ENCODE results near the gene LIMA1.

LIMA1 gene

GRCh38 chr12:50186681-50187080, 96.6 kb downstream of the LIMA1 start:
- no peak for DNase-seq
- TF ChIP-seq POLR2A (IDR thresholded peaks at IDR 0.05; ENCODE audit: low read length) (no peak), GATA1 (IDR thresholded peaks at IDR 0.05; ENCODE audit: low read depth, low read length) (no peak)

- TF ChIP-seq POLR2A (IDR thresholded peaks at IDR 0.05; ENCODE audit: low read length) = no peak
- no peak for TF ChIP-seq GATA1 (IDR thresholded peaks at IDR 0.05; ENCODE audit: low read depth, low read length)
- DNase-seq = no peak
Measured at GRCh38 chr12:50185970-50186663, 97.2 kb downstream of the LIMA1 start.

- no peak for DNase-seq
- TF ChIP-seq GATA1 (IDR thresholded peaks at IDR 0.05; ENCODE audit: low read depth, low read length) (no peak), POLR2A (IDR thresholded peaks at IDR 0.05; ENCODE audit: low read length) (no peak)
Measured at GRCh38 chr12:50185301-50185895, 97.9 kb downstream of the LIMA1 start.

- TF ChIP-seq GATA1 (IDR thresholded peaks at IDR 0.05; ENCODE audit: low read depth, low read length) (no peak), POLR2A (IDR thresholded peaks at IDR 0.05; ENCODE audit: low read length) (no peak)
- no peak for DNase-seq
Measured at GRCh38 chr12:50184261-50184660, 99.1 kb downstream of the LIMA1 start.

- DNase-seq = peak in 1 of 2 experiments; percentile 12
- no peak for TF ChIP-seq POLR2A (IDR thresholded peaks at IDR 0.05; ENCODE audit: low read length)
- TF ChIP-seq GATA1 (IDR thresholded peaks at IDR 0.05; ENCODE audit: low read depth, low read length) = no peak
Measured at GRCh38 chr12:50182461-50182860, 100.9 kb downstream of the LIMA1 start.

GRCh38 chr12:50181691-50182090, 101.6 kb downstream of the LIMA1 start:
- no peak for DNase-seq
- TF ChIP-seq POLR2A (IDR thresholded peaks at IDR 0.05; ENCODE audit: low read length) = no peak

GRCh38 chr12:50175716-50176026, 107.6 kb downstream of the LIMA1 start:
- DNase-seq = no peak
- TF ChIP-seq POLR2A (IDR thresholded peaks at IDR 0.05; ENCODE audit: low read length) = no peak
- TF ChIP-seq GATA1 (IDR thresholded peaks at IDR 0.05; ENCODE audit: low read depth, low read length) = no peak

GRCh38 chr12:50174971-50175715, 108.2 kb downstream of the LIMA1 start:
- TF ChIP-seq GATA1 (IDR thresholded peaks at IDR 0.05; ENCODE audit: low read depth, low read length) = no peak
- TF ChIP-seq POLR2A (IDR thresholded peaks at IDR 0.05; ENCODE audit: low read length) = no peak
- peak; percentile 74 to 88 for DNase-seq

GRCh38 chr12:50167049-50167828, 116.1 kb downstream of the LIMA1 start, which contains the start of gene CERS5:
Gene CERS5, minus strand, starts transcription at chr12:50167369. Its CDS starts 72 bp downstream, at chr12:50167297.
- TF ChIP-seq POLR2A (IDR thresholded peaks at IDR 0.05; ENCODE audit: low read length) (peak; percentile 66), GATA1 (IDR thresholded peaks at IDR 0.05; ENCODE audit: low read depth, low read length) (no peak)
- DNase-seq = peak; percentile 98

GRCh38 chr12:50166799-50167048, 116.6 kb downstream of the LIMA1 start:
- TF ChIP-seq POLR2A (IDR thresholded peaks at IDR 0.05; ENCODE audit: low read length) (no peak), GATA1 (IDR thresholded peaks at IDR 0.05; ENCODE audit: low read depth, low read length) (no peak)
- DNase-seq = no peak

GRCh38 chr12:50164963-50165362, 118.4 kb downstream of the LIMA1 start:
- DNase-seq = no peak
- TF ChIP-seq GATA1 (IDR thresholded peaks at IDR 0.05; ENCODE audit: low read depth, low read length) (no peak), POLR2A (IDR thresholded peaks at IDR 0.05; ENCODE audit: low read length) (no peak)

GRCh38 chr12:50162230-50162629, 121.1 kb downstream of the LIMA1 start:
- TF ChIP-seq POLR2A (IDR thresholded peaks at IDR 0.05; ENCODE audit: low read length) (no peak), GATA1 (IDR thresholded peaks at IDR 0.05; ENCODE audit: low read depth, low read length) (no peak)
- no peak for DNase-seq

GRCh38 chr12:50160643-50161042, 122.7 kb downstream of the LIMA1 start:
- no peak for TF ChIP-seq POLR2A (IDR thresholded peaks at IDR 0.05; ENCODE audit: low read length)

GRCh38 chr12:50157259-50157658, 126.1 kb downstream of the LIMA1 start:
- TF ChIP-seq POLR2A (IDR thresholded peaks at IDR 0.05; ENCODE audit: low read length) (no peak), GATA1 (IDR thresholded peaks at IDR 0.05; ENCODE audit: low read depth, low read length) (no peak)
- no peak for DNase-seq

More at GRCh38 chr12:50160643-50161042, 122.7 kb downstream of the LIMA1 start:
- DNase-seq = no peak

All from erythroblast (primary cell).